Measurements from ENCODE around the gene CDCP2. TPM values are rescaled to one million over a fixed set of nuclear protein-coding genes. Genes with fewer than 3 reads are reported as not detected.

The CDCP2 gene
- total and polyA plus RNA-seq, 2 of the 8 experiments (the other 6 are each of a cell fraction or from before 2014, with no cell fraction given), result not detected

DNA sequence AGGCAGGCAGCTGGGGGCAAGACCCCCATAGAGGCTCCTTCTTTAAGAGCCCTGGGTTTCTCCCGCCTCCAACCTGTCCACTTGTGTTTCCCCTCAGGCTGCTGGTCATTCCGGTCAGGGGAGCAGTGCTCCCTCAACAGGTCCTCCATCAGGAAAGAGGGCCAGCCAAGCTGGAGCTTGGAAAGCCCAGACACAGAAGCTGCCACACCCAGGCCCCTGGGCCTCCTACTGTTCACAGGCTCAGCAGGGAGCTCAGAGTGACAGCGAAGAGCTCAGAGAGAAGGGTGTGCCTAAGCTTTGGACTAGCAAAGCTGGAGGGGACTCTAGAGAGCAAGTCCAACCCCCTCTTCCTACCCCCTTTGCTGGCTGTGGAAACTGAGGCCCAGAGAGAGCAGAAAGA lies 10.3 kb upstream of the CDCP2 start:
- Histone ChIP-seq H2AFZ (ENCODE audit: low read length) (no peak overlapping the region), H3K27me3 (replicated peaks in 1 of 4; ENCODE audit: control insufficient read depth in 3 of 4, extremely low read depth in 1 of 4, insufficient read depth in 3 of 4, low read length in 3 of 4) (no peaks in the 10 kb centered on the region), H4K8ac (ENCODE audit: extremely low read depth, insufficient read depth, low read length) (no peak overlapping the region), H3K18ac (ENCODE audit: extremely low read depth, low read length) (no peak overlapping the region), H3K27ac (ENCODE audit: low read depth, low read length) (no peak overlapping the region), H2AK5ac (ENCODE audit: low read depth, low read length) (no peak overlapping the region), H2BK12ac (ENCODE audit: low read depth, low read length) (no peak overlapping the region), H3K4me3 (ENCODE audit: extremely low read depth in 1 of 4, insufficient read depth in 2 of 4, low read depth in 3 of 4, low read length in 4 of 4) (no peak overlapping the region), H3K23me2 (ENCODE audit: low read depth, low read length) (no peaks in the 10 kb centered on the region), H3K4me2 (ENCODE audit: insufficient read depth in 1 of 2, low read depth in 2 of 2, low read length in 2 of 2) (no peak overlapping the region), H4K20me1 (replicated peaks in 1 of 2; ENCODE audit: control insufficient read depth in 1 of 2, insufficient read depth in 2 of 2, low read length in 2 of 2) (no peaks in the 10 kb centered on the region), H3K9ac (replicated peaks in 1 of 4; ENCODE audit: extremely low read depth in 1 of 4, low read depth in 3 of 4, low read length in 3 of 4) (no peak overlapping the region), H2BK5ac (ENCODE audit: low read depth, low read length) (no peak overlapping the region), H3K4me1 (replicated peaks in 1 of 4; ENCODE audit: control insufficient read depth in 3 of 4, insufficient read depth in 4 of 4, low read length in 3 of 4) (no peaks in the 10 kb centered on the region), H3K4ac (replicated peaks; ENCODE audit: insufficient read length, low read depth, low read length) (no peak overlapping the region), H3K79me2 (ENCODE audit: control insufficient read depth in 1 of 2, insufficient read depth in 2 of 2, low read length in 2 of 2) (no peaks in the 10 kb centered on the region), H2BK120ac (replicated peaks; ENCODE audit: low read depth, low read length) (no peak overlapping the region), H2BK15ac (ENCODE audit: low read length) (no peak overlapping the region), H4K91ac (replicated peaks; ENCODE audit: insufficient read length, low read length) (no peak overlapping the region), H3K36me3 (ENCODE audit: control insufficient read depth in 2 of 4, insufficient read depth in 4 of 4, low read length in 3 of 4) (no peaks in the 10 kb centered on the region), H4K5ac (ENCODE audit: insufficient read length, low read depth, low read length) (no peak overlapping the region), H2BK20ac (ENCODE audit: low read length) (no peak overlapping the region), H3K23ac (ENCODE audit: insufficient read length) (no peak overlapping the region), H3K79me1 (ENCODE audit: low read depth, low read length) (no peaks in the 10 kb centered on the region), H3K14ac (ENCODE audit: insufficient read length) (no peak overlapping the region), H3K9me3 (ENCODE audit: insufficient read depth in 2 of 2, low read depth in 1 of 2, low read length in 1 of 2) (no peaks in the 10 kb centered on the region), H3K56ac (replicated peaks; ENCODE audit: insufficient read length, low read depth, low read length) (no peak overlapping the region)
- 93% methylated on average over 3 of the region's 3 CpGs; no CpG with 5 or more reads in 1 of the 2 experiments for WGBS, 2 experiments (ENCODE audit: extremely low coverage in 1 of 2, insufficient coverage in 1 of 2, insufficient read length in 1 of 2, insufficient replicate concordance in 2 of 2, low coverage in 1 of 2, low lambda C conversion rate in 2 of 2, missing lambda C conversion rate in 1 of 2)
- CTCF ChIA-PET (ENCODE audit: partially characterized antibody), result interaction anchor here (0.6 to 2.5 kb wide), 7 partner anchors 10 to 48 kb away, joined by 3 to 10 read pairs (median 3); no protein-coding TSS in a partner anchor
- POLR2A ChIA-PET (ENCODE audit: partially characterized antibody), result no interaction called here
- no peak for DNase-seq (ENCODE audit: low read depth in 1 of 2, low spot score in 2 of 2)
- FAIRE-seq, result no peak
- TF ChIP-seq HDAC2 (IDR thresholded peaks at IDR 0.05; ENCODE audit: borderline replicate concordance in 1 of 2, low read depth in 2 of 2, low read length in 2 of 2), result no peak
- TF ChIP-seq KDM4A (IDR thresholded peaks at IDR 0.05; ENCODE audit: low read depth, low read length, severe bottlenecking), result no peak
- TF ChIP-seq, protein P1, sequence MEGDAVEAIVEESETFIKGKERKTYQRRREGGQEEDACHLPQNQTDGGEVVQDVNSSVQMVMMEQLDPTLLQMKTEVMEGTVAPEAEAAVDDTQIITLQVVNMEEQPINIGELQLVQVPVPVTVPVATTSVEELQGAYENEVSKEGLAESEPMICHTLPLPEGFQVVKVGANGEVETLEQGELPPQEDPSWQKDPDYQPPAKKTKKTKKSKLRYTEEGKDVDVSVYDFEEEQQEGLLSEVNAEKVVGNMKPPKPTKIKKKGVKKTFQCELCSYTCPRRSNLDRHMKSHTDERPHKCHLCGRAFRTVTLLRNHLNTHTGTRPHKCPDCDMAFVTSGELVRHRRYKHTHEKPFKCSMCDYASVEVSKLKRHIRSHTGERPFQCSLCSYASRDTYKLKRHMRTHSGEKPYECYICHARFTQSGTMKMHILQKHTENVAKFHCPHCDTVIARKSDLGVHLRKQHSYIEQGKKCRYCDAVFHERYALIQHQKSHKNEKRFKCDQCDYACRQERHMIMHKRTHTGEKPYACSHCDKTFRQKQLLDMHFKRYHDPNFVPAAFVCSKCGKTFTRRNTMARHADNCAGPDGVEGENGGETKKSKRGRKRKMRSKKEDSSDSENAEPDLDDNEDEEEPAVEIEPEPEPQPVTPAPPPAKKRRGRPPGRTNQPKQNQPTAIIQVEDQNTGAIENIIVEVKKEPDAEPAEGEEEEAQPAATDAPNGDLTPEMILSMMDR (IDR thresholded peaks at IDR 0.05; ENCODE audit: control extremely low read depth in 1 of 3, insufficient read depth in 1 of 3, low read depth in 1 of 3, low read length in 3 of 3), result no peak
- TF ChIP-seq, protein P2, sequence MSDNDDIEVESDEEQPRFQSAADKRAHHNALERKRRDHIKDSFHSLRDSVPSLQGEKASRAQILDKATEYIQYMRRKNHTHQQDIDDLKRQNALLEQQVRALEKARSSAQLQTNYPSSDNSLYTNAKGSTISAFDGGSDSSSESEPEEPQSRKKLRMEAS (IDR thresholded peaks at IDR 0.05), result no peak
- TF ChIP-seq CREB1 (IDR thresholded peaks at IDR 0.05), result no peak
- TF ChIP-seq PHF8 (conservative IDR thresholded peaks at IDR 0.05; ENCODE audit: low read depth, low read length), result no peak
- TF ChIP-seq, protein P3, sequence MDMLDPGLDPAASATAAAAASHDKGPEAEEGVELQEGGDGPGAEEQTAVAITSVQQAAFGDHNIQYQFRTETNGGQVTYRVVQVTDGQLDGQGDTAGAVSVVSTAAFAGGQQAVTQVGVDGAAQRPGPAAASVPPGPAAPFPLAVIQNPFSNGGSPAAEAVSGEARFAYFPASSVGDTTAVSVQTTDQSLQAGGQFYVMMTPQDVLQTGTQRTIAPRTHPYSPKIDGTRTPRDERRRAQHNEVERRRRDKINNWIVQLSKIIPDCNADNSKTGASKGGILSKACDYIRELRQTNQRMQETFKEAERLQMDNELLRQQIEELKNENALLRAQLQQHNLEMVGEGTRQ (IDR thresholded peaks at IDR 0.05; ENCODE audit: low read length), result no peak
- TF ChIP-seq CBX5 (IDR thresholded peaks at IDR 0.05; ENCODE audit: low read depth, low read length), result no peak
- TF ChIP-seq SIN3A (conservative IDR thresholded peaks at IDR 0.05 in 1 of 2, IDR thresholded peaks at IDR 0.05 in 1 of 2; ENCODE audit: low read depth in 1 of 2, low read length in 2 of 2), result no peak
- no peak for TF ChIP-seq BCL11A (IDR thresholded peaks at IDR 0.05; ENCODE audit: low read depth in 2 of 2, low read length in 2 of 2)

All from H1 (cell line).